ENCODE results near the gene SUSD4. TPM values are rescaled to one million over a fixed set of nuclear protein-coding genes. Genes with fewer than 3 reads are reported as not detected.

The SUSD4 gene
- total and polyA plus RNA-seq, 10 of the 15 experiments (the other 5 are each of a cell fraction or from before 2014, with no cell fraction given), result 0.13 to 1.1 (median 0.26) TPM; not detected in 3

- Histone ChIP-seq H3K4me2 (ENCODE audit: control insufficient read depth, insufficient read depth) (no peak overlapping the region), H3K9me3 (replicated peaks; ENCODE audit: control insufficient read depth, insufficient read depth, low read length) (no peaks in the 10 kb centered on the region; the same call in 2 of the 3 replicates), H3K4me3 (no peak overlapping the region), H2AFZ (ENCODE audit: control insufficient read depth, low read depth, low read length) (no peak overlapping the region), H3K9ac (ENCODE audit: control insufficient read depth, insufficient read depth, low read length) (no peak overlapping the region), H3K79me2 (ENCODE audit: control insufficient read depth, insufficient read depth, low read length) (no peaks in the 10 kb centered on the region), H3K4me1 (ENCODE audit: control insufficient read depth, insufficient read depth, low read length) (no peaks in the 10 kb centered on the region), H4K20me1 (ENCODE audit: control insufficient read depth, insufficient read depth) (no peaks in the 10 kb centered on the region), H3K36me3 (ENCODE audit: control insufficient read depth in 2 of 2, insufficient read depth in 2 of 2, low read length in 1 of 2) (no peaks in the 10 kb centered on the region), H3K27ac (ENCODE audit: control insufficient read depth, insufficient read depth) (no peak overlapping the region), H3K27me3 (replicated peaks in 1 of 2; ENCODE audit: control insufficient read depth in 2 of 2, insufficient read depth in 2 of 2, low read length in 1 of 2) (no peaks in the 10 kb centered on the region; a peak in 1 of 4 replicates)
- CTCF ChIA-PET, result no interaction called here
- SMC1A ChIA-PET (ENCODE audit: uncharacterized antibody, unreplicated experiment), result no interaction called here
- TF ChIP-seq ZNF622 (IDR thresholded peaks at IDR 0.05) (no peak), PAX5 (IDR thresholded peaks at IDR 0.05; ENCODE audit: borderline replicate concordance, low read depth, low read length) (no peak), CREB1 (IDR thresholded peaks at IDR 0.05; ENCODE audit: low read depth) (no peak), DPF2 (IDR thresholded peaks at IDR 0.05) (no peak), ELK1 (IDR thresholded peaks at IDR 0.05; ENCODE audit: low read depth, low read length) (no peak)
- TF ChIP-seq, protein P1, sequence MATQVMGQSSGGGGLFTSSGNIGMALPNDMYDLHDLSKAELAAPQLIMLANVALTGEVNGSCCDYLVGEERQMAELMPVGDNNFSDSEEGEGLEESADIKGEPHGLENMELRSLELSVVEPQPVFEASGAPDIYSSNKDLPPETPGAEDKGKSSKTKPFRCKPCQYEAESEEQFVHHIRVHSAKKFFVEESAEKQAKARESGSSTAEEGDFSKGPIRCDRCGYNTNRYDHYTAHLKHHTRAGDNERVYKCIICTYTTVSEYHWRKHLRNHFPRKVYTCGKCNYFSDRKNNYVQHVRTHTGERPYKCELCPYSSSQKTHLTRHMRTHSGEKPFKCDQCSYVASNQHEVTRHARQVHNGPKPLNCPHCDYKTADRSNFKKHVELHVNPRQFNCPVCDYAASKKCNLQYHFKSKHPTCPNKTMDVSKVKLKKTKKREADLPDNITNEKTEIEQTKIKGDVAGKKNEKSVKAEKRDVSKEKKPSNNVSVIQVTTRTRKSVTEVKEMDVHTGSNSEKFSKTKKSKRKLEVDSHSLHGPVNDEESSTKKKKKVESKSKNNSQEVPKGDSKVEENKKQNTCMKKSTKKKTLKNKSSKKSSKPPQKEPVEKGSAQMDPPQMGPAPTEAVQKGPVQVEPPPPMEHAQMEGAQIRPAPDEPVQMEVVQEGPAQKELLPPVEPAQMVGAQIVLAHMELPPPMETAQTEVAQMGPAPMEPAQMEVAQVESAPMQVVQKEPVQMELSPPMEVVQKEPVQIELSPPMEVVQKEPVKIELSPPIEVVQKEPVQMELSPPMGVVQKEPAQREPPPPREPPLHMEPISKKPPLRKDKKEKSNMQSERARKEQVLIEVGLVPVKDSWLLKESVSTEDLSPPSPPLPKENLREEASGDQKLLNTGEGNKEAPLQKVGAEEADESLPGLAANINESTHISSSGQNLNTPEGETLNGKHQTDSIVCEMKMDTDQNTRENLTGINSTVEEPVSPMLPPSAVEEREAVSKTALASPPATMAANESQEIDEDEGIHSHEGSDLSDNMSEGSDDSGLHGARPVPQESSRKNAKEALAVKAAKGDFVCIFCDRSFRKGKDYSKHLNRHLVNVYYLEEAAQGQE (IDR thresholded peaks at IDR 0.05; ENCODE audit: low read depth, low read length), result no peak
- no peak for ATAC-seq
- POLR2A ChIA-PET, result interaction anchor here (0.6 kb wide), 1 partner anchor 1479 kb away, joined by 5 read pairs; no protein-coding TSS in a partner anchor
- no peak for DNase-seq (ENCODE audit: low read depth, low spot score)
- WGBS (ENCODE audit: insufficient coverage, insufficient replicate concordance, low lambda C conversion rate, missing lambda C conversion rate), result 0% methylated on average over 2 of the region's 2 CpGs
- in situ Hi-C loops (cut with MboI) (no loop called here), intact Hi-C loops (cut with micrococcal nuclease; ENCODE audit: unreplicated experiment) (no loop called here)
- FAIRE-seq, result no peak
- no TSS peak for BruUV-seq (replicated peaks)
- RAD21 ChIA-PET (ENCODE audit: unreplicated experiment), result no interaction called here
Observed at GRCh38 chr1:223312273-223312672, 51.7 kb downstream of the SUSD4 start.

All from GM12878 (cell line).